Muscle of leg (tissue), 11 donors: ENCODE data around the gene SCRT2. TPM values are rescaled to one million over a fixed set of nuclear protein-coding genes. Genes with fewer than 3 reads are reported as not detected.

Source experiments
- DNase-seq: peaks from one replicate; pipeline ENCODE4 v3.0.0; 2013
- H3K27ac ChIP-seq: one replicate; pipeline ENCODE4 v1.5.1; 2013; ENCODE audit warnings: mild to moderate bottlenecking, low read length, control low read depth
- H3K27me3 ChIP-seq: one replicate; pipeline ENCODE4 v1.6.1; 2013; ENCODE audit warnings: low read length; ENCODE audit not compliant: control insufficient read depth, insufficient read depth
- H3K36me3 ChIP-seq: one replicate; pipeline ENCODE4 v1.6.1; 2013; ENCODE audit warnings: low read length; ENCODE audit not compliant: control insufficient read depth, insufficient read depth
- H3K4me1 ChIP-seq: one replicate; pipeline ENCODE4 v1.6.1; 2013; ENCODE audit warnings: low read length; ENCODE audit not compliant: control insufficient read depth, insufficient read depth
- H3K4me3 ChIP-seq: one replicate; pipeline ENCODE4 v1.5.1; 2013; ENCODE audit warnings: low read length, control low read depth
- H3K9me3 ChIP-seq: replicated peaks from 2 replicates; pipeline ENCODE4 v1.6.1; 2013; ENCODE audit warnings: low read depth, low read length; ENCODE audit not compliant: control insufficient read depth
- WGBS: methylation state at CpG from one replicate; pipeline ENCODE4 v1.1.5; 2013; ENCODE audit warnings: missing lambda C conversion rate; ENCODE audit not compliant: insufficient coverage; 5-methylcytosine and 5-hydroxymethylcytosine counted together
- polyA plus RNA-seq, 8 donors: library from polyadenylated mRNA; unstranded; fragments of 120-200 nt; gene quantifications; one replicate each; pipeline versions ENCODE4 v1.2.1 to v1.2.3, GENCODE V29; 2013; ENCODE audit warnings: inconsistent platforms in 1 of 8, low replicate concordance in 1 of 8; ENCODE audit not compliant: insufficient read length in 8 of 8, insufficient read depth in 1 of 8
- total RNA-seq: library from RNA; stranded (reverse); fragments of 120-200 nt; gene quantifications from one replicate; pipeline ENCODE4 v1.2.4, GENCODE V29; 2013

The SCRT2 gene
- total and polyA plus RNA-seq, 9 donors = 0.05 TPM; not detected in 8

DNA sequence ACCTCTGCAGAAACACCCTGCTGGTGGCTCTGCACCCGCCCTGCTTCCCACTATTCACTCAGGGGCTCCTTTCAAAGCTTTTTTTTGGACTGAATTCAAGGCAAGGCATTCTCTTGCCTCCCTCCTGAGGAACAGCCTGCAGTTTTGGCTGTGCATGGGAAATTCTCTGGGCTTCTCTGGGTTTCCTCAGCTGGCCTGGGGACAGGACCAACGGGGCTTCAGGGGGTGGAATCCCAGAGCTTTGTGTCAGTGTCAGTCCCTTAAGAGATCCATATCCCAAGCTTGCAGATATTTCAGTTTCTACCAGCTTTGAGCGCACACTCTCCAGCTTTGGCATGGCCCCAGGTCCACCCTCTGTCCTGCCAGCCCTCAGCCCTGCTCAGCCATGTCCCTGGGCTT is 2.0 kb downstream of the SCRT2 start:
- Histone ChIP-seq H3K27me3 (peaks cover 61% of the 10 kb centered on the region), H3K4me1 (peaks cover 15% of the 10 kb centered on the region)
- DNase-seq = no peak

DNA sequence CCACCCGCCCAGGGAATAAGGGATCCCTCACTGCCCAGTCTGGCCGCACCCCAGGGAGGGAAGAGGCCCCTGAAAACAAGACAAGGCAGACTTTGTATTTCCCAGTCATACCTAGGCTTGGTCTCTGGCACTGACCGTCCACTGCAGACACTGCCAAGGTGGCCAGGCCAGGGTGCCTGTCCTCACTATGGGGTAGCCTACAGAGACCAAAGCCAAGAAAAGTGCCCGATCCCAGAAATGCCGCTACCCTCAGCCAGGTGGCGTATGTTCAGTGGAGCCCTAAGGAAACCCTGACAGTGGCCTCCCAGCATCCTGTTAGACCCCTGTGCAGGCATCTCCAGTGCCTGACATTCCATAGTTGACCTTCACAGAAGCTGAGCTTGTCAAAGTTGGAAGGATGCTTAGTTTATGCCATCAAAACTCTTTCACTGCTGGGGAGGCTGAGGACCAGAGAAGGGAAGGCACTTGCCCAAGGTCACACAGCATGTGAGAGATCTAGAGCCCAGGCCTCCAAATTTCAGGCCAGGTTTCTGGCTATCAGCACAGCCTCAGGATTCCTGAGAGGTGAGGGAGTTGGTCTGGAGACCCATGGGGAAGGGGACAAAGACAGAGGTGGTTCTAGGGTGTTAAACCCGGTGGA is 2.5 kb downstream of the SCRT2 start:
- Histone ChIP-seq H3K4me1 (peaks cover 15% of the 10 kb centered on the region), H3K27ac (no peak overlapping the region), H3K27me3 (peaks cover 59% of the 10 kb centered on the region), H3K4me3 (no peak overlapping the region), H3K36me3 (no peaks in the 10 kb centered on the region), H3K9me3 (no peaks in the 10 kb centered on the region)
- WGBS = 34% methylated on average over 3 of the region's 7 CpGs
- DNase-seq = no peak

More for the DNA sequence above, 2.0 kb downstream of the SCRT2 start:
- WGBS = 51% methylated on average over 2 of the region's 3 CpGs
- no peak overlapping the region for H3K27ac ChIP-seq
- no peaks in the 10 kb centered on the region for H3K36me3 ChIP-seq
- no peaks in the 10 kb centered on the region for H3K9me3 ChIP-seq
- H3K4me3 ChIP-seq = no peak overlapping the region

DNA sequence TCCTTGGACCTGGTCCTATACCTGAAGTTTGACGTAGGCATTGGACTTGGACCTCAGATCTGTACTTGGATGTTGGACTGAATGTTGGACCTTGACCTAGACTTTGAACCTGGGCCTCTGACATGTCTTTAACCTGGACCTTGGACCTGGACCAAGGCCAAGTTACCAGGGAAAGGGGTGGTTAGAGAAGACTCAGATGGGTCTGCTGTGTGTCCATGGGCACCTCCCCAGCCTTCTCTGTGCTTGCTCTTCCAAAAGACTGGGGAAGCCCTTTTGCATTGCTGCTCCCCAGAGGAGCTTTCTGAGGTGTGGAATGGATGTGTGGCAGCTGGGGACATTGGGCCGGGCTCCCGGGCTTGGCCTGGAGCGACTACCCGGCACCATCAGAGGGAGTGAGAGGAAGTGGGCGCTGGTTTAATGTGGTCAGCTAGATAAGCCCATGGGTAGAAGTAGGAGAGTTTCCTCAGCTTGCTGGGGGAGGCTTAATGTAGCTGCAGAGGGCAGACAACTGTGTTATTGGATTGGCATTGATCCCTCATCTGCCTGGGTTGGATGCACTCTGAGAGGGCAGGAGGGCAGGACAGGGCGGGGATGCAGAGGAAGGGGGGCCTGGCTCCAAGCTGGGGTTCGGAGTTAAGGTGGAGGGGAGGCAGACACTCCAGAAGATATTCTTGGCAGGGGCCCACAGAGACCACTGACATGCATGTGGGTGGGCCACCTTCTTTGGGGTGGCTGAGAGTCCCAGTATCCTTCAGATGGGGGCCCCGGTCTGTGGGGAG is 4.2 kb downstream of the SCRT2 start:
- no peaks in the 10 kb centered on the region for H3K36me3 ChIP-seq
- 67% methylated on average over 8 of the region's 9 CpGs for WGBS
- H3K4me3 ChIP-seq = no peak overlapping the region
- H3K27me3 ChIP-seq = peaks cover 58% of the 10 kb centered on the region
- H3K4me1 ChIP-seq = peaks cover 13% of the 10 kb centered on the region
- no peaks in the 10 kb centered on the region for H3K9me3 ChIP-seq
- no peak overlapping the region for H3K27ac ChIP-seq
- no peak for DNase-seq

DNA sequence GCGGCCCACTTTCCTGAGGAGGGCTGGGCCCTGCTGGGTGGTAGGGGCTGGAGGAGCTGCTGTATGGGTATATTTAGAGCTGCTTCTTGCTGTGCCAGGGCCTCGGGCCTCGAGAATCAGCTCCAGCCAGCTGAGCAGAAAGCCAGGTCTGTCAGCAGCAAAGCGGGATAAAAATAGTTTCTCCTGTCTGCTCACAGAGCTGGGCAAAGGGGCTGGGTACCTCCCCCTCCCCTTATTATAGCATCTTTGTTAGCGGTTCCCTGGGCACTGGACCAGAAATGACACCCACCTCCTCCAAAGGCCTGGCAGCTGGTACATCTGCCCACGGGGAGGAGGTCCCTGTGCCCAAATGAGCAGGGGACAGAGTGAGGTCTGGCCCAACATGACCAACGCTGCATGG is 6.0 kb downstream of the SCRT2 start:
- Histone ChIP-seq H3K36me3 (no peaks in the 10 kb centered on the region), H3K4me3 (no peak overlapping the region), H3K4me1 (no peaks in the 10 kb centered on the region), H3K27ac (no peak overlapping the region), H3K27me3 (peaks cover 61% of the 10 kb centered on the region), H3K9me3 (no peaks in the 10 kb centered on the region)
- WGBS = 69% methylated on average over 2 of the region's 7 CpGs
- DNase-seq = no peak

DNA sequence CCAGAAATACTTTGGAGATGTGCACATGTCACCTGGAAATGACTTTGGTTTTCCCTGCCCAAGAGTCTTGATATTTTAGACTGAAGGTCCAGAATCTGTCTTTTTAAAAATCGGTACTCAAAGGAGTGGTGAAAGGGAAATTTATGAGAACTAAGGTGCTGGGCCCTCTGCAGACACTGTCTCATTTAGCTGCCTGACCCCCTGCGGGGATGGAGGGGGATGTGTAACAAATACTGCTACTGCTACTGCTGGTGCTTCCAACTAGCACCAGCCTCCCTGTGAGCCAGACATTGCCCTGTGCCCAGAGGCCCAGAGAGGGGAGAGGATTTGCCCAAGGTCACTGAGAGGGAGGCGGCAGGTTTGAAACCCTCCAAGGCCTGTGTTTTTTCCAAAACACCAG is 7.0 kb downstream of the SCRT2 start:
- no peaks in the 10 kb centered on the region for H3K9me3 ChIP-seq
- 40% methylated on average over 2 of the region's 3 CpGs for WGBS
- no peak for DNase-seq
- H3K4me3 ChIP-seq = no peak overlapping the region
- no peaks in the 10 kb centered on the region for H3K36me3 ChIP-seq
- H3K27me3 ChIP-seq = peaks cover 60% of the 10 kb centered on the region
- H3K27ac ChIP-seq = no peak overlapping the region
- no peaks in the 10 kb centered on the region for H3K4me1 ChIP-seq

DNA sequence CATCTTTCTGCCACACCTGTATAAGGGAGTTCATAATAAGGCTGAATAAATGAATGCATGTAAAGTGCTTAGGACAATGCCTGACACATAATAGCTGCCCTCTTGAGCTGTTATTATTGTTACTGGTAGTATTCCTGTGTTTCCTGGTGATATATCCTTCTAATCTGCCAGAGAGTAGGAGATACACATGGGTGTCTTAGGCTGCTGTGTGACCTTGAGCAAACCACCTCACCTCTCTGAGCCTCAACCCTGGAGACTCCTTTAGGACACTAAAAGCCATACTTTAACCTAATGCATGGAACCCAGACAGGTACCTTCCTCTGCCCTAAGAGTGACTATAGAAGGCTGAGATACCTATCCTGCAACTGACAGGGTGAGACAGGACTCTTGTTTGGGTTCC is 7.6 kb downstream of the SCRT2 start:
- no peaks in the 10 kb centered on the region for H3K36me3 ChIP-seq
- no peak for DNase-seq
- peaks cover 60% of the 10 kb centered on the region for H3K27me3 ChIP-seq
- H3K4me3 ChIP-seq = no peak overlapping the region
- H3K9me3 ChIP-seq = no peaks in the 10 kb centered on the region
- no peaks in the 10 kb centered on the region for H3K4me1 ChIP-seq
- H3K27ac ChIP-seq = no peak overlapping the region

DNA sequence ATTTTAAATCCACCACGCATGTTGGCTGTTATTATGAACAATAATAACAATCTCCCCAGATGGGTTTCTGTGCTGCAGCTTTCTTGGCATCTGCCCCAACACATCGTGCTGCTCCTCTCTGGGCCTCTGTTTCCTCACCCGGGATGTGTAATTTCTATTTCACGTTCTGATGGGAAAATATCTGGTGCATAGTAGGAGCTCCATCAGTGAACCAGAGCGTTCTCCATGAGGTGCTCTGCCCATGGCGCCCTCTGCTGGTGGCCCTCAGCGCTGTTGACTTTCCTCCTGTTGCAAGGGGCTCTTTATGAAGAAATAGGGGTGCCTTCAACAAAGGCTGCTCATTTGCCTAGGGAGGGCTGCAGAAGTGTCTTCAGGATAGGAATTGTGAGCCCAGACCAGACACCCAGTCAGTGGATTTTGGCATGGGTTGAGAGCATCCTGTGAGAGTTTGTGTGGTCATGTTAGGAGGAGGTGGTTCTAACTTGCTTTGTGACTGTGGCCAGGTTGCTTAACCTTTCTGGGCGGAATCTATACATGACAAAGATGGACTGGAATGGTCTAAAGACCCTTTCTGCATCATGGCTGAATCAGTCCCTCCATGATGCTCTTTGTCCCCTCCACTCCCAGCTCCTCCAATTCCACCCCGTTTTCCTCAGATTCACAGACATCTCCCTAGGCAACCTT is 8.1 kb downstream of the SCRT2 start:
- H3K27ac ChIP-seq = no peak overlapping the region

DNA sequence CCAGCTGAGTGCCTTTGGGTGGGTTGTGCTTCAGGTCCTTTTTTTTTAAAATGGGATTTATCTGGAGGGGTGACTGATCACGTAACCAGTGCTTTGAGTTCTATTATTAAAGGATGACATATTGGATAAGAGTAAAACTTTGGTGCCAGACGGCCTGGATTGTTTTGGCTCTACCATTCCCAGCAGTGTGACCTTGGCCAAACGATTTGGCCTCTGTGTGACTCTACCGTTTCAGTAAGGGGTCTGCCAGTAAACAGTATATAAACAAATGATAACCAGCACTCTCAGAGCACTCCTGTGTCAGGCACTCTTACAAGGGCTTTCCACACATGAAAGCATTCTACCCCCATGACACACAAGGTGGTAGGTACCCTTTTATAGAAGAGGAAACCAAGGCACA is 8.7 kb downstream of the SCRT2 start:
- DNase-seq = no peak
- WGBS = 51% methylated on average over 3 of the region's 4 CpGs
- Histone ChIP-seq H3K27ac (no peak overlapping the region), H3K4me1 (peaks cover 4% of the 10 kb centered on the region), H3K9me3 (no peaks in the 10 kb centered on the region), H3K4me3 (no peak overlapping the region), H3K36me3 (no peaks in the 10 kb centered on the region), H3K27me3 (peaks cover 62% of the 10 kb centered on the region)

More for the DNA sequence above, 8.1 kb downstream of the SCRT2 start:
- peaks cover 61% of the 10 kb centered on the region for H3K27me3 ChIP-seq
- no peaks in the 10 kb centered on the region for H3K4me1 ChIP-seq
- 0% methylated on average over 3 of the region's 9 CpGs for WGBS
- no peaks in the 10 kb centered on the region for H3K9me3 ChIP-seq
- DNase-seq = no peak
- H3K36me3 ChIP-seq = no peaks in the 10 kb centered on the region
- H3K4me3 ChIP-seq = no peak overlapping the region

DNA sequence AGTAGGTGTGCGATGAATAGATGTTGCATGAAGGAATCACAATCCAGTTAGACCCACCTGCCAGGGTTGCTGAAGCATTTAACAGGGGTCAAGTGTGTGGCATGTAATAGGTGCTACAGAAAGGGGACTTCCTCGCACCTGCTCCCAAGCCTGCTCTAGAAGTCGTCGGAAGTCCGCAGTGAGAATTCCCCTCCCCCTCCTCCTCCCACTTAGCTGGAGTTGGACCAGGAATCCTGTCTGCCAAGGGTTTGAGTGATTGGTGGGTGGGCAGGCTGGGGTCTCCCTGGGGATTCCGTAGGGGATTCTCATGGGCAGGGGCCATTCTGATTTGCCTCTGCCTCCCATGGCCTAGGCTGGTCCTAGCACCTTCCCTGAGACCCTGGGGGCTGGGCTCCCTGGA is 10.3 kb downstream of the SCRT2 start:
- no peak overlapping the region for H3K4me3 ChIP-seq
- 0% methylated on average over 1 of the region's 6 CpGs for WGBS
- peaks cover 7% of the 10 kb centered on the region for H3K4me1 ChIP-seq
- H3K9me3 ChIP-seq = no peaks in the 10 kb centered on the region
- no peak overlapping the region for H3K27ac ChIP-seq
- peaks cover 68% of the 10 kb centered on the region for H3K27me3 ChIP-seq
- no peaks in the 10 kb centered on the region for H3K36me3 ChIP-seq
- DNase-seq = no peak

DNA sequence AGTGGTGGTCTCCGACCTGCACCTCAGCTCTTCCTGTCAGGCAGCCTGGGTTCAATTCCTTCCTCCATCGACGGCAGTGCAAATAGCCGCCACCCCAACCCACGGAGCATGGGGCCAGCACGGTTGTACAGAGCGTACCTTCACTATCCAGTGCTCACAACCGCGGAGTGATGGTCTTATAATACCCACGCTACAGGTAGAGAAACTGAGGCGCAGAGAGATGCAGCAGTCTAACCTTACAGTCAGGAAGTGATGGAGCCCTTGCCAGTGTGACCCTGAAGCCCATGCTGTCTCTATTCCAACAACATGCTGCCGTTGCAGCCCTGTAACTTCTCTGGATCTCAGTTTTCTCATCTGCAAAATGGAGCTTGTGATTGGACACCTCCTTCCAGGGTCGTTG is 11.0 kb downstream of the SCRT2 start:
- Histone ChIP-seq H3K9me3 (no peaks in the 10 kb centered on the region), H3K27me3 (peaks cover 72% of the 10 kb centered on the region), H3K4me1 (peaks cover 7% of the 10 kb centered on the region), H3K36me3 (no peaks in the 10 kb centered on the region), H3K27ac (no peak overlapping the region), H3K4me3 (no peak overlapping the region)
- DNase-seq = no peak
- 38% methylated on average over 13 of the region's 13 CpGs for WGBS
